Measurements from ENCODE around the gene SYNGAP1.
"Not testable (repeated sequence)": the region's sequence is repeated elsewhere in the genome, so short reads cannot be mapped to it uniquely, and the experiment has no call there.

SYNGAP1 gene

GRCh38 chr6:33419580-33420490 lies at the start of gene SYNGAP1:
Gene SYNGAP1 (plus strand): TSS chr6:33420065. CDS start chr6:33420265, 200 bp downstream.
- peak; percentile 9 for DNase-seq

DNA sequence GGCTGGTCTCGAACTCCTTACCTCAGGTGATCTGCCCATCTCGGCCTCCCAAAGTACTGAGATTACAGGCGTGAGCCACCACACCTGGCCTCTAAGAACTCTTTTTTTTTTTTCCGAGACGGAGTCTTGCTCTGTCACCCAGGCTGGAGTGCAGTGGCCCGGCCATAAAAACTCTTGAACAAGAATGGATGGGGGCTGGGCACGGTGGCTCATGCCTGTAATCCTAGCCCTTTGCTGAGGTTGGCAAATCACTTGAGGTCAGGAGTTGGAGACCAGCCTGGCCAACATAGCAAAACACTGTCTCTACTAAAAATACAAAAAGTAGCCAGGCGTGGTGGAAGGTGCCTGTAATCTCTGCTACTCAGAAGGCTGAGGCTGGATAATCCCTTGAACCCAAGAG lies 48.0 kb upstream of the SYNGAP1 start:
- DNase-seq: not testable (repeated sequence)

DNA sequence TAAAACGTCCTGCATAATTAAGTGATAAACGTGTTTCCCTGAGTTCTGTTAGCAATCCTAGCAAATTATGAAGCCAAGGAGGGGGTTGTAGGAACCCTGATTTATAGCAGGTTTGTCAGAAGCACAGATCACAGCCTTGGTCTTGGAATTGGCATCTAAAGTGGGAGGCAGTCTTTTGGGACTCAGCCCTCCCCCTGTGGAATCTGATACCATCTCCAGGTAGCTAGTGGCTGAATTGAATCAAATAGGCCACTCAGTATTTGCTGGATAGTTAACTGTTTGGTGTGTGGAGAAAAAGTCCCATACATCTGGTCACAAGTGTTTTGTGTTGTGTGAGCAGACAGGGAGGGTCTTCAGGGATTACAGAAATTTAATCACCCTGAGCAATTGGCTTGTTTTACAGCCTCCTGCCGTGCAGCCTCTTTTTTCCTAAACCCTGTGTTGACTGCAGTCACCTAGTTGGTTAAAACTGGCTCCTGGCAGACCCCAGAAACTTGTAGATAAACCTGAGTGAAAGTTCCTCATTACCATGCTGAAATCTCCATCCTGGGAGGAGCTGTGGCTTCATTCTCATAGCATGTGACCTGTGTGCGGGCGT lies 47.2 kb upstream of the SYNGAP1 start:
- no peak for DNase-seq

- DNase-seq: no peak
Measured at GRCh38 chr6:33373960-33374910, 45.6 kb upstream of the SYNGAP1 start.

DNA sequence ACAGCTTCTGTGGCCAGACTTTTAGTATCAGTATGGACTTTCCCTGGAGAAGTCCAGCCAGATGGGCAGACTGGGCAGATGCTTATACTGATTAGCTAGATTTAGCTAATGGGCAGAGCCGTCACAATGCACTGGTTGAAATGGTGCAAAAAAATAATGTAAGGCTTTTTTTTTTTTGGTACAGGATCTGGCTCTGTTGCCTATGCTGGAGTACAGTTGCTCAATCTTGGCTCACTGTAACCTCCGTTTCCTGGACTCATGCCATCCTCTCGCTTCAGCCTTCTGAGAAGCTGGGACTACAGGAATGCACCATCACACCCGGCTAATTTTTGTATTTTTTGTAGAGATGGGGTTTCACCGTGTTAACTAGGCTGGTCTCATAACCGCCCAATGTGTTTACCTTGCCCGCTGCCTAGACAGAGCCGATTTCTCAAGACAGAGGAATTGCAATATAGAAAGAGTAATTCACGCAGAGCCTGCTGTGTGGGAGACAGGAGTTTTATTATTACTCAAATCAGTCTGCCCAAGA lies 44.7 kb upstream of the SYNGAP1 start:
- no peak for DNase-seq

DNA sequence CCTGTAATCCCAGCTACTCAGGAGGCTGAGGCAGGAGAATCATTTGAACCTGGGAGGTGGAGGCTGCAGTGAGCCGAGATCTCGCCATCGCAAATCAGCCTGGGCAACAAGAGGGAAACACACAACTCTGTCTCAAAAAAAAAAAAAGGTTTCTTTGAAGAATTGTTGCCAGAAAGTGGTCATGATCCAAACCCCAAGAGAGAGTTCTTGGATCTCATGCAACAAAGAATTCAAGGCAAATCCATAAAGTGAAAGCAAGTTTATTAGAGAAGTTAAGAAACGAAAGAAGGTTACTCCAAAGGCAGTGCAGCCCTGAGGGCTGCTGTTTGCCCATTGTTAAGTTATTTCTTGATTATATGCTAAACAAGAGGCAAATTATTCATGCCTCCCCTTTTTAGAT lies 42.7 kb upstream of the SYNGAP1 start:
- no peak for DNase-seq

- DNase-seq: not testable (repeated sequence)
Measured at GRCh38 chr6:33379184-33379583, 40.7 kb upstream of the SYNGAP1 start.

- no peak for DNase-seq
Measured at GRCh38 chr6:33380272-33380981, 39.4 kb upstream of the SYNGAP1 start.

DNA sequence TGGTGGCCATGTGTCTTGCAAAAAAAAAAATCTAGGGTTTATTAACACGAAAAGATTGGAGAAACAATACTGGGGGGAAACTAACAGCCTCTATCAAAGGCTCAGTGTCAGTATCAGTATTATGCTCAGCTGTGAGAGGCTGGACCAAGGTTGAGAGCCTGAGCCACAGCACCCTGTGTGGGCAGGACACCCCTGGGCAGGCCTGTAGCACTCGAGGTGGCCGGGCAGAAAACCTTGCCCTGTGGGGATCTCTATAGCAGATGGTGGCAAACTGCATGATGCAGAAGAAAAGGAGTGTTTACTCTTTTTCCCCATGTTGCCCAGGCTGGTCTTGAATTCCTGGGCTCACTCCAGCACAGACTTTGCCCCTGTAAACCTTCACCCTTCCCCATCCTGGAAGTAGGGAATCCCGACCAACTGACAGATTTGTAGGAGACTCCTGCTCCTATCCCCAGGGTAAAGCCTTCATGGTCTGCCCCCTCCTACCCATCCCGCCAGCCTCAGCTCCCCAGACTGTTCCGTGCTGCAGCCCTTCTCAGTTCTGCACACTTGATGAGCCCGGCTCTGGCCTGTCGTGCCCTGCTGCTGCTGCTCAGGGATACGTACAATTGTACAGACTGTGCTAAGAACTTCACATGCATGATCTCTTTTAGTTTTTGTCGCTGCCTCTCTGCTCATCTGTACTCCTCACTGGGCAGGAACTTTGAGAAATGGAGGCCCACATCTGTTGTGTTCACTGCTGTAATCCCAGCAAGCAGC lies 36.3 kb upstream of the SYNGAP1 start:
- no peak for DNase-seq

DNA sequence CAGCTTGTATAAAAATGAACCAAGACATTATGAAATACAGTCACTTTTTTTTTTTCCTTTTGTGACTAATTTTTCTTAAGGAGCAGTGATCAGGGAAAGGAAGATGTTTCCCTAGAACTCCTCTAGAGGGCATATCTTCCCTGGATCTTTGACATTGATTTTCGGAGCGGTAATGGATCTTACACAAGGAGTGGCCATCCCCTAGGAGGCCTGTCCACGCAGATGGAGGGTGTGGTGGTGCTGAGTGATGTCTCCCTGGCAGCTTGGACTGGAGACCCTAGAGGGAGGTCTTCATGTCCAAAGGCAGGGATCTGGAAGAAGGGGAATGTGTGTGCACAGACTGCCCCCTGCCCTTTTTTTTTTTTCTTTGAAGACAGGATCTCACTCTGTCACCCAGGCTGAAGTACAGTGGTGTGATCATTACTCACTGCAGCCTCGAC lies 35.3 kb upstream of the SYNGAP1 start:
- DNase-seq: no peak

DNA sequence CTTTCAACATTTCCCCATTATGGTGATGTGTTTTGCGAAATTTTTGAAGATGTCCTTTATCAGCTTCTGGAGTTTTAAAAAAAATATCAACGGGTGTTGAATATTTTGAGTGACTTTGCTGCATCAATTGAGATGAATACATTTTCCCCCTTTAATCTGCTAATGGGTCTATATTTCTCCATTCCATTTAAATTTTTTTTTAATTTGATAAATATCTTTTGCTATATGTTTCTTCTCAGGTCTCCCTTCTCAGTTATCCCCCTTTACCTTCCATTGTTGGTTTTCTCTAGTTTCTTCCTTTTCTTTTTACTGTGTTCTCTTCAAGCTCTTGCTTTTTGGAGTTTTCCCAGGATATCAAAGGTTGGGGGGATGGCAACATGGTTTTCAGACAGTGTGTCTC lies 29.7 kb upstream of the SYNGAP1 start:
- DNase-seq: no peak

DNA sequence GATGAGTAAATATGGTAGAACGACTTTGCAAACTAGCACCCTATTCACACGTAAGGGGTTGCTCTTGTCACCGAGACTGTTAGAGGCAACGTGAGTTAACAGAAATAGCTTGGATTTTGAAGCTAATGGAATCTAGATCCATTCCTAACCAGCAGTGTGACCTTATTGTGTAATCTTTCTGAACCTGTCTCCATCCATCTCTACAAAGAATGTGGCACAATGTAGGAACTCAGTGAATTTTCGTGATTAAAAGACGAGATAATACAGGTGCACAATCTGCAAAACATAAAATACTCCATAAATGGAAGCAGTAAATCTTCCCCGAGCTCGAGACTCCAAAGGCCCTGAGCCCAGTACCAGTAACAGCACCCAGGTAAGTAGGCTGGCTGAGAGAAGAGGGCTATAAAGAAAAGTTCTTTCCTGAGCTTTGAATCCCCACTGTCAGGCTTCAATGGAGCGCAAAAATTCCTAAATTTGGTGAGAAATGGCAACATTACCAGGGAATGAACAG lies 29.0 kb upstream of the SYNGAP1 start:
- no peak for DNase-seq

DNA sequence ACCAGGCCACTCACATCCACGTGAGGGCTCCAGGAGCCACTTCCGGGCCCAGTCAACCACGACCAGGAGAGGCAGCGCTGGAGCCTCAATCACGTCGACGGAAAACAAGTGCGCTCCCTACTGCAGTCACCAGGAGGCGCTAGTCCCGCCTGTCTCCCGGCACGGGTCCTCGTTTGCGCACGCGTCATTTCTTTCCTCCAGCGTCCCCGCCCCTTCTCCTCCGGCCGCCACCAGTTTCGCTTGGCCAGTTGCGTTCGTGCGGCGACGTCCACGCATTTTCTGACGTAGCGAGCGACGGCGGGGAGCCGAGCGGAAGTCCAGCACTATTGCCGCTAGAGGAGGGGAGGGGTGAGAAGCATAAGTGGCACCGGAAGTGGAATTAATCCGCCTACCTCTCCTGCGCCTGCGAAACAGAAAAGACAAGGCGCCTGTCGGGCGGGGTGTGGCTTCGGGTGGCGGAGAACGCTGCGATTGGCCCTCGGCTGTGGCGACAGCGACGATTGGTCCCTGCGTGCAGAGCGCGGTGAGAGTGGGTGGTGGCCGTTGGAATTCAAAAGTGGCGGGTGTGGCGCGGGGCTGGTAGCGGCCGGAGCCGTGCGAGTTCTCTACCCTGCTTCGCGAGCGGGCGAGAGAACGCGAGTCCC lies 28.5 kb upstream of the SYNGAP1 start, which contains the start of gene KIFC1:
Gene KIFC1, plus strand, starts transcription at position 546 of the 644 bp plus-strand sequence. CDS start 163 bp downstream, outside the sequence.
- peak; percentile 98 for DNase-seq

GRCh38 chr6:33391922-33392594 lies 27.8 kb upstream of the SYNGAP1 start:
- no peak for DNase-seq

GRCh38 chr6:33392595-33392948 lies 27.3 kb upstream of the SYNGAP1 start:
- DNase-seq: no peak

DNA sequence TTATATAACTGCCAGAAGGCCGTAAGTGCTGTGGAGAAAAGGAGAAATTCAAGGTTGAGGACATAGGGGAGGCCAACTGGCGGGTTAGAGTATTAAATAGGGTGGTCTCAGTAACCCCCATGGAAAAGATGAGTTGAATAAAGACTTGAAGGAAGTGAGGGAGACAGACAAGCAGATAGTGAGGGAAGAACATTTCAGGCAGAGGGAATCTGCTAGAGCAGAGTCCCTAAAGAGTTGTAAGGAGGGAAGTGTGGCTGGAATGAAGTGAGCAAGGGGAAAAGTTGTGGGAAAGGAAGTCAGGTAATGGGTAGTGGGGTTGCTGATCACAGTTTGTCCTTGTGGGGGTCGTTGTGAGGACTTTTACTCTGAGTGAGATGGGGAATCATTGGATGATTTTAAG lies 26.9 kb upstream of the SYNGAP1 start:
- DNase-seq: no peak

GRCh38 chr6:33397541-33397940 lies 22.3 kb upstream of the SYNGAP1 start:
- no peak for DNase-seq

DNA sequence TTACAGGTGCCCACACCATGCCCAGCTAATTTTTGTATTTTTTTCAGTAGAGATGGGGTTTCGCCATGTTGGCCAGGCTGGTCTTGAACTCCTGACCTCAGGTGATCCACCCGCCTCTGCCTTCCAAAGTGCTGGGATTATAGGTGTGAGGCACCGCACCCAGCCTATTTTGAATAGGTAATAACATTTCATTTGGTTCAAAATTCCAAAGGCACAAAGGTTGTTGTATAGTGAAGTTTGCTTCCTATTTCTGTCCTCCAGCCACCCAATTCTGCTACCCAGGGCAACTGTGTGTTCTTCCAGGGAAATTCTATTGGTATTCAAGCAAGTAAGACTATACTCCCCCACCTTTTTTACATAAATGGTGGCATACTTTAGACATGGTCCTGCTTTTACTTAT lies 21.3 kb upstream of the SYNGAP1 start:
- not testable (repeated sequence) for DNase-seq

GRCh38 chr6:33399881-33400280 lies 20.0 kb upstream of the SYNGAP1 start:
- DNase-seq: not testable (repeated sequence)

- no peak for DNase-seq
Measured at GRCh38 chr6:33404884-33405283, 15.0 kb upstream of the SYNGAP1 start.

All from NCI-H1092 (cell line).